Adrenal gland (tissue), 12 donors: ENCODE results near the gene FAM117B. TPM values are rescaled to one million over a fixed set of nuclear protein-coding genes. Genes with fewer than 3 reads are reported as not detected.

ENCODE experiments used
- DNase-seq, 7 donors: peaks; one replicate each; pipeline ENCODE4 v3.0.0-alpha.2; 2019 to 2020
- H3K27ac ChIP-seq, 5 donors: fragments of 200-600 bp; sonication (generic) in 4 of 5; 1 replicate in 3 of 5; 2 replicates in 2 of 5; pipeline versions ENCODE4 v1.5.1 to v1.8.0; 2016 to 2020; ENCODE audit warnings: mild to moderate bottlenecking in 1 of 5
- H3K27me3 ChIP-seq: fragments of 200-600 bp; 2 replicates; pipeline ENCODE4 v1.8.0; 2021
- H3K36me3 ChIP-seq, 2 donors: fragments of 200-600 bp; replicated peaks in 1 of 2; 1 replicate in 1 of 2; 2 replicates in 1 of 2; pipeline versions ENCODE4 v1.5.1 to v1.8.0; 2018 to 2022
- H3K4me1 ChIP-seq, 2 donors: fragments of 200-600 bp; replicated peaks in 1 of 2; 1 replicate in 1 of 2; 2 replicates in 1 of 2; pipeline versions ENCODE4 v1.5.1 to v1.8.0; 2018 to 2021
- H3K4me3 ChIP-seq, 4 donors: fragments of 200-600 bp; sonication (generic) in 3 of 4; one replicate each; pipeline ENCODE4 v1.5.1; 2016 to 2018
- H3K9me3 ChIP-seq, 3 donors: fragments of 200-600 bp; sonication (generic) in 1 of 3; replicated peaks in 1 of 3; 1 replicate in 2 of 3; 2 replicates in 1 of 3; pipeline versions ENCODE4 v1.5.1 to v1.8.0; 2016 to 2021
- CTCF ChIP-seq, 6 experiments: fragments of 450-650 bp in 4 of 6; fragments of 200-600 bp in 2 of 6; sonication (generic) in 1 of 6; IDR thresholded peaks; 1 replicate in 5 of 6; 2 replicates in 1 of 6; pipeline versions ENCODE4 v1.5.1 to v1.8.0; 2016 to 2021; ENCODE audit warnings: antibody characterized with exemption in 6 of 6, mild to moderate bottlenecking in 2 of 6, moderate library complexity in 1 of 6
- POLR2A ChIP-seq, 2 donors: fragments of 450-650 bp; IDR thresholded peaks; one replicate each; pipeline ENCODE4 v1.6.1; 2017; ENCODE audit warnings: antibody characterized with exemption in 2 of 2, mild to moderate bottlenecking in 2 of 2, moderate library complexity in 1 of 2
- WGBS, 4 donors: extraction: QIAGEN DNeasy Blood & Tissue Kit in 2 of 4; methylation state at CpG; one replicate each; pipeline versions ENCODE4 v1.1.5 to v1.1.7; 2013 to 2017; 5-methylcytosine and 5-hydroxymethylcytosine counted together
- intact Hi-C, 2 donors: fragments of 100-400 bp; cut with DNase I; formaldehyde crosslinking; loops; one replicate each; pipeline versions ENCODE4 v1.14.1 to v1.15.0; 2022 to 2023
- polyA plus RNA-seq, 3 donors: library from polyadenylated mRNA; stranded (reverse); fragments of 200-250 nt in 2 of 3; fragments of 350-450 nt in 1 of 3; fragmentation: Illumina TruSeq in 1 of 3; extraction: RNeasy Lipid Tissue Mini Kit (QIAGEN cat#74804) in 1 of 3; gene quantifications; one replicate each; pipeline ENCODE4 v1.2.3, GENCODE V29; 2013 to 2014
- total RNA-seq, 9 donors: library from RNA; depleted of rRNA in 4 of 9; stranded (reverse); fragments of >200 nt in 4 of 9; fragments of 120-200 nt in 1 of 9; fragmentation: NEBNext Ultra II Directional in 1 of 9; extraction: Animal tissue kit (Norgen Biotek cat#: 25700) in 1 of 9; gene quantifications; one replicate each; pipeline versions ENCODE4 v1.1.0 to v1.2.4, GENCODE V29; 2013 to 2023
- donor health status: healthy with polysubstance abuse.
- donor health status: Bipolar disorder and iron deficiency.
- donor health status: DM: yes; HTN: yes; CAD: no.
- donor health status: DM: no; HTN: no; CAD: no.
- donor health status: DM: no; HTN: no; CAD: no.
- donor health status: DM: yes; HTN: yes; CAD: no.

FAM117B gene
- total and polyA plus RNA-seq, 12 donors = 4.7 to 48.2 (median 20.4) TPM

- intact Hi-C loops = no loop called here
- Histone ChIP-seq H3K36me3 (no peaks in the 10 kb centered on the region), H3K27ac (peak overlapping the region; percentile 37 to 81 (median 59)), H3K9me3 (no peaks in the 10 kb centered on the region), H3K4me3 (peak overlapping the region in 1 of 4 donors; percentile 1), H3K4me1 (peaks cover 13 to 35% of the 10 kb centered on the region in 2 donors), H3K27me3 (no peaks in the 10 kb centered on the region)
- TF ChIP-seq CTCF (IDR thresholded peaks at IDR 0.05) = no peak
- no peak for TF ChIP-seq POLR2A (IDR thresholded peaks at IDR 0.05)
- 64 to 67% (median 65%) methylated on average over 6 of the region's 6 CpGs for WGBS, 4 donors
- DNase-seq = no peak
Observed at GRCh38 chr2:202773301-202773973, 138.7 kb downstream of the FAM117B start.

- peak overlapping the region in 4 of 5 donors; percentile 37 to 81 (median 58) for H3K27ac ChIP-seq
- intact Hi-C loops = no loop called here
- no peaks in the 10 kb centered on the region for H3K36me3 ChIP-seq
- DNase-seq = no peak
- H3K9me3 ChIP-seq = no peaks in the 10 kb centered on the region
- no peaks in the 10 kb centered on the region for H3K27me3 ChIP-seq
- no peak overlapping the region for H3K4me3 ChIP-seq
- 88 to 92% (median 90%) methylated on average over 30 to 37 of the region's 37 CpGs for WGBS, 4 donors
- no peak for TF ChIP-seq CTCF (IDR thresholded peaks at IDR 0.05)
- peaks cover 13 to 35% of the 10 kb centered on the region in 2 donors for H3K4me1 ChIP-seq
Observed at GRCh38 chr2:202774104-202774503, 139.3 kb downstream of the FAM117B start.

DNA sequence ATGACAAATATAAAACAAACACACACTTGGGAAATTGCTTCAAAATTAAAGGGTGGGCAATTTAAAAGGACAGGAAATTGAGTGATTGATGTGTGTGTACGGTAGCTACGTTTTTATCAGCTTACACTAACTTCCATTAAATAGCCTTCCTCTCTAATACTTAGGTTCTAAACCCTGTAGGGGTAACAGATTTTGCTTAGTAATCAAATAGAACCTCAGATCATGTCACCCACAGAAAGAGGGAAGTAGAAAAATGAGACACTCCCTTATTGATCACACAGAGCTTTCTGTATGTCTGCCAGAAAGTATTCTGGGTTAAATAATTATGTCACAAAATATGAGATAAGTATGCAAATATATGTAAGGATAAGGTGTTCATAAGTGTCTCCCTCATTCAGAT is 143.4 kb downstream of the FAM117B start:
- no peaks in the 10 kb centered on the region for H3K36me3 ChIP-seq

GRCh38 chr2:202780514-202781021 is 145.8 kb downstream of the FAM117B start:
- Histone ChIP-seq H3K4me1 (peaks cover 9 to 23% of the 10 kb centered on the region in 2 donors), H3K36me3 (no peaks in the 10 kb centered on the region)
- intact Hi-C loops = no loop called here

More for the DNA sequence above, 143.4 kb downstream of the FAM117B start:
- no peaks in the 10 kb centered on the region for H3K27me3 ChIP-seq
- intact Hi-C loops = no loop called here
- no peak overlapping the region for H3K4me3 ChIP-seq
- H3K27ac ChIP-seq = no peak overlapping the region
- no peak for TF ChIP-seq POLR2A (IDR thresholded peaks at IDR 0.05)
- no peak for TF ChIP-seq CTCF (IDR thresholded peaks at IDR 0.05)
- no peaks in the 10 kb centered on the region for H3K9me3 ChIP-seq
- WGBS, 4 donors = 82 to 97% (median 85%) methylated on average over 2 of the region's 2 CpGs
- H3K4me1 ChIP-seq = peaks cover 5 to 30% of the 10 kb centered on the region in 2 donors
- no peak for DNase-seq

More at GRCh38 chr2:202780514-202781021, 145.8 kb downstream of the FAM117B start:
- no peaks in the 10 kb centered on the region for H3K9me3 ChIP-seq
- no peaks in the 10 kb centered on the region for H3K27me3 ChIP-seq
- TF ChIP-seq CTCF (IDR thresholded peaks at IDR 0.05) (no peak), POLR2A (IDR thresholded peaks at IDR 0.05) (no peak)
- H3K4me3 ChIP-seq = no peak overlapping the region
- DNase-seq = no peak
- no peak overlapping the region for H3K27ac ChIP-seq
